Lower lobe of right lung (tissue), 2 donors: ENCODE results near the gene C2orf49. TPM values are rescaled to one million over a fixed set of nuclear protein-coding genes. Genes with fewer than 3 reads are reported as not detected.

Experiments used
- ATAC-seq, 2 donors: fragments of 200-7000 bp; cut with Tn5 transposase; one replicate each; pipeline ENCODE4 v1.9.1; 2020 to 2022; ENCODE audit warnings: mild to moderate bottlenecking in 2 of 2, moderate library complexity in 2 of 2
- DNase-seq: peaks from one replicate; pipeline ENCODE4 v3.0.0-alpha.2; 2020
- H3K27ac ChIP-seq: fragments of 200-600 bp; one replicate; pipeline ENCODE4 v1.8.0; 2022
- H3K27me3 ChIP-seq: fragments of 200-600 bp; one replicate; pipeline ENCODE4 v1.8.0; 2022; ENCODE audit warnings: low read depth
- H3K36me3 ChIP-seq: fragments of 200-600 bp; one replicate; pipeline ENCODE4 v1.8.0; 2022; ENCODE audit warnings: mild to moderate bottlenecking
- H3K4me1 ChIP-seq: fragments of 200-600 bp; one replicate; pipeline ENCODE4 v1.8.0; 2022
- H3K4me3 ChIP-seq: fragments of 200-600 bp; one replicate; pipeline ENCODE4 v1.8.0; 2022; ENCODE audit warnings: mild to moderate bottlenecking
- H3K9me3 ChIP-seq: fragments of 200-600 bp; one replicate; pipeline ENCODE4 v1.8.0; 2022
- CTCF ChIP-seq: fragments of 200-600 bp; IDR thresholded peaks from one replicate; pipeline ENCODE4 v1.8.0; 2022; ENCODE audit warnings: antibody characterized with exemption, mild to moderate bottlenecking
- intact Hi-C: fragments of 100-400 bp; cut with DNase I; formaldehyde crosslinking; loops from one replicate; pipeline ENCODE4 v1.11.0; 2022
- total RNA-seq: library from RNA; stranded (reverse); fragmentation: NEBNext Ultra II Directional; extraction: Animal tissue kit (Norgen Biotek cat#: 25700); gene quantifications from one replicate; pipeline ENCODE4 v1.2.1, GENCODE V29; 2021
- donor health status: DM: no; HTN: yes; CAD: no; lungs with severe emphysema.

Gene C2orf49
- total RNA-seq, 1 donor from 2014 or later, result 18.3 TPM

GRCh38 chr2:105308382-105309146 lies 28.8 kb upstream of the C2orf49 start:
- DNase-seq (no peak), ATAC-seq (peak in 1 of 2 donors; percentile 11)
- TF ChIP-seq CTCF, result no peak
- H3K36me3 ChIP-seq, result peaks cover 30% of the 10 kb centered on the region
- no peak overlapping the region for H3K27ac ChIP-seq
- no peaks in the 10 kb centered on the region for H3K27me3 ChIP-seq
- no peaks in the 10 kb centered on the region for H3K9me3 ChIP-seq
- H3K4me3 ChIP-seq, result no peak overlapping the region
- intact Hi-C loops, result no loop called here
- H3K4me1 ChIP-seq, result peaks cover 8% of the 10 kb centered on the region

GRCh38 chr2:105309147-105309545 lies 28.2 kb upstream of the C2orf49 start:
- ATAC-seq (peak; percentile 51 to 75), DNase-seq (peak; percentile 56)
- Histone ChIP-seq H3K4me1 (peaks cover 8% of the 10 kb centered on the region), H3K27ac (no peak overlapping the region), H3K4me3 (no peak overlapping the region), H3K27me3 (no peaks in the 10 kb centered on the region), H3K9me3 (no peaks in the 10 kb centered on the region), H3K36me3 (peaks cover 30% of the 10 kb centered on the region)
- intact Hi-C loops, result no loop called here
- TF ChIP-seq CTCF, result no peak

GRCh38 chr2:105313877-105314276 lies 23.5 kb upstream of the C2orf49 start:
- intact Hi-C loops, result no loop called here
- Histone ChIP-seq H3K27me3 (no peaks in the 10 kb centered on the region), H3K36me3 (peaks cover under 1% of the 10 kb centered on the region), H3K9me3 (no peaks in the 10 kb centered on the region), H3K4me3 (no peak overlapping the region), H3K4me1 (peaks cover 6% of the 10 kb centered on the region), H3K27ac (no peak overlapping the region)
- ATAC-seq, result no peak
- DNase-seq, result no peak
- no peak for TF ChIP-seq CTCF

GRCh38 chr2:105315314-105315713 lies 22.0 kb upstream of the C2orf49 start:
- no peaks in the 10 kb centered on the region for H3K9me3 ChIP-seq
- intact Hi-C loops, result no loop called here
- no peak overlapping the region for H3K4me3 ChIP-seq
- H3K4me1 ChIP-seq, result no peaks in the 10 kb centered on the region
- no peaks in the 10 kb centered on the region for H3K36me3 ChIP-seq
- no peaks in the 10 kb centered on the region for H3K27me3 ChIP-seq
- ATAC-seq, result no peak
- DNase-seq, result no peak
- H3K27ac ChIP-seq, result no peak overlapping the region
- no peak for TF ChIP-seq CTCF

- no peaks in the 10 kb centered on the region for H3K36me3 ChIP-seq
- H3K4me3 ChIP-seq, result no peak overlapping the region
- no peak for DNase-seq
- intact Hi-C loops, result no loop called here
- no peak for ATAC-seq
- H3K4me1 ChIP-seq, result no peaks in the 10 kb centered on the region
- TF ChIP-seq CTCF, result no peak
- no peak overlapping the region for H3K27ac ChIP-seq
- H3K9me3 ChIP-seq, result no peaks in the 10 kb centered on the region
- H3K27me3 ChIP-seq, result no peaks in the 10 kb centered on the region
Observed at GRCh38 chr2:105317937-105318336, 19.4 kb upstream of the C2orf49 start.
